Purkinje cell (primary cell): Measurements from ENCODE around the gene CASP4. TPM values are rescaled to one million over a fixed set of nuclear protein-coding genes. Genes with fewer than 3 reads are reported as not detected.

Experiments used
- polyA plus RNA-seq: library from polyadenylated mRNA; unstranded; fragments of >200 nt; fragmentation: Nextera tagmentation; gene quantifications from 2 replicates; pipeline ENCODE4 v1.2.1, GENCODE V29; 2014

CASP4 gene
- polyA plus RNA-seq, result 1.3 and 4.1 TPM in 2 replicates

DNA sequence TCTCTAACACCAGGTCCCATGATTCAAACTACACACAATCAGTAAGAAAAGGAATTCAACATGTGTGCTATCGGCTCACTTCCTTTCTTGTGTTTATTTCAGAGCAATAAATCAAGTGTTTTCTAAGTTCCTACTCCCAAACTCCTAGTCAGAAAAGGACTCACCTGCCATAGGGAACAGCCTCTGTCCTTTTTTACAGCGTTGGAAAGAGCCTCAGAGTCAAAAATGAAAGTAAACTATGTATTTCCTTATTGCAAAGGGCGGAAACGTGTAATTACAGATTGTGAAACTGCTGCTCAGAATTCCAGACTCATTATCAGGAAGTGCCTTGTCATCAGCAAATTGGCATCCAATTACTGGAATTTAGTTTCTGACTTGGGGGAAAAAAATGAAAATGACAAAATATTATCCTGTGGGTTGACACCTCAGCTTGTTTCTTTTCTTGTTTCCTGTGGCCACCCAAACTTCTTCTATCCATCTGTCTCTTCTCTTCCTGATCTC, at the start of gene CASP4:
CASP4 (minus strand) TSS at position 220 of the 501 bp plus-strand sequence; CDS start at position 171, 49 bp downstream.

DNA sequence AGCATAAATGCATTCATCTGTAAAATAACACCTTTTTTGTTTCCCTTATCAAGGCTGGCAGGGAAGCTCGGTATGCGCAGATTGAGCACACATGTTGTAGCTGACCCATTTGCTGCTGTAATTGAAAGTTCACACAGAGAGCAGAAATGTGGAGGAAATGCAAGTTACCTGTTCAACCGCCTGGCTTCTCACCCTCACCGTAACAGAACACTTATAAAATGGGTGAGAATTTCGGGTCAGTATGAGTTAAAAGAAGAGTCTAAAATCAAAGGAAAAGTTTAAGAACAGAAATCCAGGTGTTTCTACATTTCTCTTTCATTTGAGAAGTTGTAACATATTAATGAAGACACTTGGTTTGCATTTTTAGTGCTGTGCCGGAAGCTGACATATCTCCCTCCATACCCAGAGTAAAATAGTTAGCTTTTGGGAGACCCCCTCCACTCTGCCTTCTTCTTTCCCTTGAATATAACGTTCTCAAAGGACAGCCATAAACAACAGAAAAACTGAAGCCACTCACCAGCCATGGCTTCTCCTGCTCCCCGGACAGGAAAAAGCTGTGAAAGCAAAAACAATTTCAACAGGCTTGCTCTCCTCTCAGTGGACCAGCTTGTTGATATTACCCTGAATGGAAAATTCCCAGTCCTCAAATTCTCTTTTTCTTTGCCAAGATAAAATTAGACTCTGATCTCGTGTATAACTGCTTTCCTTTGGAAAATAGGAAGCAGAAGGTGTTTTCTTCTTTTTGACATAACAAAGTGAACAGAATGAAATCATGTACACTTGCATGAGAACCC, 70.3 kb downstream of the CASP4 start, which contains the start of gene CASP12:
CASP12 (minus strand) TSS at position 570 of the 794 bp plus-strand sequence.

Other genes starting within 250 kb of the CASP4 start
- gene CASP12, start 70.1 kb downstream of the CASP4 start, polyA plus RNA-seq, result not detected in 2 replicates
- gene CASP5, start 54.6 kb upstream of the CASP4 start, polyA plus RNA-seq, result not detected in 2 replicates
- gene CASP1, start 66.6 kb upstream of the CASP4 start, polyA plus RNA-seq, result 0.57 TPM in 1 of 2 replicates, not detected in the other
- 9.0 and 10.8 TPM in 2 replicates for gene CARD16, start 76.8 kb upstream of the CASP4 start, polyA plus RNA-seq
- gene CARD18, start 171.2 kb upstream of the CASP4 start, polyA plus RNA-seq, result 0.46 TPM in 1 of 2 replicates, not detected in the other